ENCODE results near the gene ARHGAP27.

Gene ARHGAP27

DNA sequence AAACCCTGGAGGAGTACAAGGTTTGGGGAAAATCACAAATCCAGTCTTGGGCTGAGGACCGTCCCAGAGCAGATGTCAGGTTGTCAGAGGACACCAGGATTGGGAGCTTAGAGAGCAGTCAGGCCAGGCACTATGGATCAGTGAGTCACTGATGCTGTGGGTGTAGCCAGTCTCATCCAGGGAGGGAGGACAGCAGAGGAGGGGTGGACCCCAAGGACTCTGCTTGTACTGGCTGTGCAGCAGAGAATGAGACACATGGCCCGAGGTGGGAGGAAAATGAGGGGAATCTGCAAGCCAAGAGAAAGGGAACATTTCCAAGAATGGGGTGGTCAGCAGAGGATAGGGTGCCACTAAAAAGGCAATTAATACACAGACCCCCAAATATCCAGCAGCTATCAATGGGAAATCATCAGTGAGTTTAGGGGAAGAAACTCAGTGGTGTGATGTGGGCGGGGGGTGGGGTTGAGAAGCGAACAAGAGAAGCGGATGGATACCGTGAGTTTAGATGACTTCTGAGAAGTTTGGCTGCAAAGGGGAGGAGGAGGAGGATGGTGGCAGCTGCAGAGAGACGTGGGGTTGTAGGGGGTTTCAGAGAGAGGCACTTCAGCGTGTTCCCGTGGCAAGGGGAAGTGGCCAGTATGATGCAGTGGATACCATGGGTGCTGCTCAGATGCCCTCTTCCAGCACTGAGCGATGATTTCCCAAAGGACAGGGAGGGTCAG is 43.9 kb downstream of the ARHGAP27 start:
- in situ Hi-C loops (cut with HindIII; ENCODE audit: low pct_unique_long_range_greater_than_20kb, low sequenced_read_pairs), result no loop called here
- no peak for DNase-seq (ENCODE audit: low read depth in 1 of 2, low spot score in 1 of 2)
- TF ChIP-seq JUND (IDR thresholded peaks at IDR 0.05; ENCODE audit: low read depth), result no peak

DNA sequence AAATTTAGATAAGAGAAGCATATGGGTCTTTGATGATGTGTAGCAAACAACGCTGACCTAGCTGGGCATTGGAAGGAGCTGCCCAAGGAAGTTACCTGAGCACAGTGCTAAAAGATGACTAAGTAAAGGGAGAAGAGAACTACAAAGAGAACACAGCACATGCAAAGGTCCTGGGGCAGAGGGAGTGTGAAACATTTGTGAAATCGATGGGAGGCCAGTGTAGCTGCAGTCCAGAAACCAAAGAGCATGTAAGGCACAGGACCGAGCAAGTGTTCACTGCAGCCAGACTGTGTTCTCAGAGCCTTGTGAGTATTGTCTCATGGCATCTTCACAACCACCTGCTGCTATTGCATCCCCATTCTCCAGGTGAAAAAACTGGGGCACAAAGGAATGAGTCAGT is 44.9 kb downstream of the ARHGAP27 start:
- in situ Hi-C loops (cut with HindIII; ENCODE audit: low pct_unique_long_range_greater_than_20kb, low sequenced_read_pairs), result no loop called here
- no peak for DNase-seq (ENCODE audit: low read depth in 1 of 2, low spot score in 1 of 2)
- no peak for TF ChIP-seq JUND (IDR thresholded peaks at IDR 0.05; ENCODE audit: low read depth)

GRCh38 chr17:45386178-45386577 is 46.5 kb downstream of the ARHGAP27 start:
- in situ Hi-C loops (cut with HindIII; ENCODE audit: low pct_unique_long_range_greater_than_20kb, low sequenced_read_pairs), result no loop called here
- TF ChIP-seq JUND (IDR thresholded peaks at IDR 0.05; ENCODE audit: low read depth), result no peak
- no peak for DNase-seq (ENCODE audit: low read depth in 1 of 2, low spot score in 1 of 2)

DNA sequence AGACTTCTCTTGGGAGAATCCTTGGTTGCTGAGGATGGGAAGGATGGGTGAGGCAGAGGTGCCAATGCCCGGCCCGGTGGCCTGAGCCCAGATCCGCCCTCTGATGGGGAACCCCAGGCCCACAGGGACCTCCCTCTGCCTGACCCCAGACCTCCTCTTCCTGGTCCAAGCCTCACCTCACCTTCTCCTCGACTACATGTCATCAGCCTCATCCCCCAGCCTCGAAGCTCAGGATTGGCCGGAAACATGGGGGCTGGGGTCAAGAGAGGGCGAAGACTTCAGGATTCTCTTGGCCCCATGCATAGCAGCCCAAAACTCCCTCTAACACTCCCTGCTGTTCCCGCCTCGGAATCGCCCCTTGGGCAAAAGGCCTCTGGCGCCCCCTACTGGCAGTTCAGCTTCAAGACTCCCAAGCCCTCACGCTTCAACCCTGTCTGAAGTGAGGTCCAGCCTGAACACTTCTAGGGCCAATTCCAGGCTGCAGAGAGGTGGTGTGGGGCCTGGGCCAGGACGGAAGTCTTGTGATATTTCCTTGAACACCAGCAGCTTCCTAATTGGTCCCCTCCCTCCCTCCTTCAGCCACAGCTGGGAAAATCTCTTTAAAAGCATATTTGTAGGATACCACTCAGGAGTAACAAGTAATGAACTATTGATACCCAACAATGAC is 47.2 kb downstream of the ARHGAP27 start:
- in situ Hi-C loops (cut with HindIII; ENCODE audit: low pct_unique_long_range_greater_than_20kb, low sequenced_read_pairs), result no loop called here
- DNase-seq (ENCODE audit: low read depth in 1 of 2, low spot score in 1 of 2), result peak; percentile 79 to 90
- TF ChIP-seq JUND (IDR thresholded peaks at IDR 0.05; ENCODE audit: low read depth), result no peak

GRCh38 chr17:45384789-45385262 is 47.8 kb downstream of the ARHGAP27 start:
- in situ Hi-C loops (cut with HindIII; ENCODE audit: low pct_unique_long_range_greater_than_20kb, low sequenced_read_pairs), result no loop called here
- no peak for TF ChIP-seq JUND (IDR thresholded peaks at IDR 0.05; ENCODE audit: low read depth)
- peak in 1 of 2 experiments; percentile 35 for DNase-seq (ENCODE audit: low read depth in 1 of 2, low spot score in 1 of 2)

- in situ Hi-C loops (cut with HindIII; ENCODE audit: low pct_unique_long_range_greater_than_20kb, low sequenced_read_pairs), result no loop called here
- no peak for DNase-seq (ENCODE audit: low read depth in 1 of 2, low spot score in 1 of 2)
- TF ChIP-seq JUND (IDR thresholded peaks at IDR 0.05; ENCODE audit: low read depth), result no peak
Measured at GRCh38 chr17:45384047-45384788, 48.5 kb downstream of the ARHGAP27 start.

DNA sequence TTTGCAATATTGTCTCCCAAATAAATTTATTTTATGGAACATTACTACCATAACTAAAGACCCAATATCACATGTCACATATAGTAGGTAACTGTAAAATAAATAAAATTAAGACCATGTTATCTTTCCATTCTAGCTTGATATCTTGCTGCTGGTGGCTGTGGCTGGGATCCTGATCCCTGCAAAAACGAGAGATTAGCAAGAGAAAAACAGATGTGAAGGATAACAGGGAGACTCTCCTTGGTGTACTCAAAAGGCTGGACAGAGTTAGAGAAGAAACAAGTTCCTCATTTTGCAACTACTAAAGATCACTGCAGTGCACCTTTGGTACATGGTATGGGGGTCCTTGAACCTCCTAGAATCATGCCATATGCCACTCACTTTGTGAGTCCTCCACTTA is 49.7 kb downstream of the ARHGAP27 start:
- in situ Hi-C loops (cut with HindIII; ENCODE audit: low pct_unique_long_range_greater_than_20kb, low sequenced_read_pairs), result no loop called here
- no peak for TF ChIP-seq JUND (IDR thresholded peaks at IDR 0.05; ENCODE audit: low read depth)
- DNase-seq (ENCODE audit: low read depth in 1 of 2, low spot score in 1 of 2), result no peak

- no peak for DNase-seq (ENCODE audit: low read depth in 1 of 2, low spot score in 1 of 2)
- TF ChIP-seq JUND (IDR thresholded peaks at IDR 0.05; ENCODE audit: low read depth), result no peak
- in situ Hi-C loops (cut with HindIII; ENCODE audit: low pct_unique_long_range_greater_than_20kb, low sequenced_read_pairs), result no loop called here
Measured at GRCh38 chr17:45382226-45382625, 50.4 kb downstream of the ARHGAP27 start.

- DNase-seq (ENCODE audit: low read depth in 1 of 2, low spot score in 1 of 2), result no peak
- in situ Hi-C loops (cut with HindIII; ENCODE audit: low pct_unique_long_range_greater_than_20kb, low sequenced_read_pairs), result no loop called here
- no peak for TF ChIP-seq JUND (IDR thresholded peaks at IDR 0.05; ENCODE audit: low read depth)
Measured at GRCh38 chr17:45380991-45381390, 51.7 kb downstream of the ARHGAP27 start.

DNA sequence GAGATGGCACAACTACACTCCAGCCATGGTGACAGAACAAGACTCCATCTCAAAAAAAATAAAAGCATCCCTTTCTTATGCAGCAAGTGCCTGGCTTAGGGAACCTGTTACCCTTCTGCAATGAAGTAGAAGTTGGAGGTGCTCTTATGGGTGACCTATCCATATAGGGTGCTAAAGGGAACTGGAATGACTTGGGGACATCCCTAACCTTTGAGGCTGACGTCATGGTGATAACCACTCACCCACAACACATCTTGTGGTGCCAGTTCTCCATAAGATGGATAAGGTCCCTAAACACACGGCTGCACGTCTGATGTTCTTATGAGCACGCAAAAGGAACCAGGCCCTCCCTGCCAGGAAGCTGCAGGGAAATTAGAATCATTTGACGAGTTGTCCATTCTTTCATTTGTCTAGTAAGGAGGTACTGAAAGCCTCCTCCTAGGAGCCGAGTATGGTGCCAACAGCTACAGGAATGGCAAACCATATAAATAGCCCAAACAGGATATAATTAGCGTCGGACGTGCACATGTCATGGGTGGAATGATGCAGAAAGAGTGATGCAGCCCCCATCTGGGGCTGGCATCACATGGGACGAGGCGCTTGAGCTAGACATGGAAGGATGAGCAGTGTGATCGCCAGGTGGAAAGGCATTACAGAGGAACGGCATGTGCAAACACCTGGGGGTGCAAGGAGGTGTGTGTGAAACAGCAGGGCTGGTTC is 52.5 kb downstream of the ARHGAP27 start:
- in situ Hi-C loops (cut with HindIII; ENCODE audit: low pct_unique_long_range_greater_than_20kb, low sequenced_read_pairs), result no loop called here
- no peak for TF ChIP-seq JUND (IDR thresholded peaks at IDR 0.05; ENCODE audit: low read depth)
- no peak for DNase-seq (ENCODE audit: low read depth in 1 of 2, low spot score in 1 of 2)

- no peak for DNase-seq (ENCODE audit: low read depth in 1 of 2, low spot score in 1 of 2)
- in situ Hi-C loops (cut with HindIII; ENCODE audit: low pct_unique_long_range_greater_than_20kb, low sequenced_read_pairs), result no loop called here
- no peak for TF ChIP-seq JUND (IDR thresholded peaks at IDR 0.05; ENCODE audit: low read depth)
Measured at GRCh38 chr17:45377401-45377800, 55.3 kb downstream of the ARHGAP27 start.
